Measurements from ENCODE around the gene PHLDA3. TPM values are rescaled to one million over a fixed set of nuclear protein-coding genes. Genes with fewer than 3 reads are reported as not detected.
"Not testable (repeated sequence)": the region's sequence is repeated elsewhere in the genome, so short reads cannot be mapped to it uniquely, and the experiment has no call there.

The PHLDA3 gene
- total RNA-seq, 1 experiment from 2014 or later, result 400 TPM

GRCh38 chr1:201490708-201491131 lies 21.7 kb upstream of the PHLDA3 start:
- DNase-seq (ENCODE audit: low spot score), result no peak
- in situ Hi-C loops (cut with HindIII; ENCODE audit: low sequenced_read_pairs), result no loop called here

- no peak for DNase-seq (ENCODE audit: low spot score)
- in situ Hi-C loops (cut with HindIII; ENCODE audit: low sequenced_read_pairs), result no loop called here
These were observed 20.8 kb upstream of the PHLDA3 start for GRCh38 chr1:201489643-201490261.

GRCh38 chr1:201488830-201489589 lies 20.0 kb upstream of the PHLDA3 start:
- no peak for DNase-seq (ENCODE audit: low spot score)
- in situ Hi-C loops (cut with HindIII; ENCODE audit: low sequenced_read_pairs), result no loop called here

- no peak for DNase-seq (ENCODE audit: low spot score)
- in situ Hi-C loops (cut with HindIII; ENCODE audit: low sequenced_read_pairs), result no loop called here
These were observed 18.8 kb upstream of the PHLDA3 start for GRCh38 chr1:201487742-201488141.

GRCh38 chr1:201486187-201486586 lies 17.2 kb upstream of the PHLDA3 start:
- DNase-seq (ENCODE audit: low spot score), result no peak
- in situ Hi-C loops (cut with HindIII; ENCODE audit: low sequenced_read_pairs), result no loop called here

GRCh38 chr1:201485184-201485774 lies 16.3 kb upstream of the PHLDA3 start:
- no peak for DNase-seq (ENCODE audit: low spot score)
- in situ Hi-C loops (cut with HindIII; ENCODE audit: low sequenced_read_pairs), result no loop called here

GRCh38 chr1:201483373-201483949 lies 14.5 kb upstream of the PHLDA3 start:
- in situ Hi-C loops (cut with HindIII; ENCODE audit: low sequenced_read_pairs), result no loop called here
- DNase-seq (ENCODE audit: low spot score), result no peak

GRCh38 chr1:201482755-201483154 lies 13.8 kb upstream of the PHLDA3 start:
- DNase-seq (ENCODE audit: low spot score), result no peak
- in situ Hi-C loops (cut with HindIII; ENCODE audit: low sequenced_read_pairs), result no loop called here

- in situ Hi-C loops (cut with HindIII; ENCODE audit: low sequenced_read_pairs), result no loop called here
- DNase-seq (ENCODE audit: low spot score), result peak; percentile 58
These were observed 12.9 kb upstream of the PHLDA3 start for GRCh38 chr1:201481761-201482493.

- no peak for DNase-seq (ENCODE audit: low spot score)
- in situ Hi-C loops (cut with HindIII; ENCODE audit: low sequenced_read_pairs), result no loop called here
These were observed 12.0 kb upstream of the PHLDA3 start for GRCh38 chr1:201481004-201481380.

GRCh38 chr1:201480231-201481003 lies 11.4 kb upstream of the PHLDA3 start:
- DNase-seq (ENCODE audit: low spot score), result no peak
- in situ Hi-C loops (cut with HindIII; ENCODE audit: low sequenced_read_pairs), result no loop called here

- in situ Hi-C loops (cut with HindIII; ENCODE audit: low sequenced_read_pairs), result loop anchor here (5.0 kb wide), 1 partner anchor 82 kb away; the partner anchor contains the start of gene LAD1
These were observed 10.3 kb upstream of the PHLDA3 start for GRCh38 chr1:201479201-201479730.

GRCh38 chr1:201478666-201479065 lies 9.7 kb upstream of the PHLDA3 start:
- in situ Hi-C loops (cut with HindIII; ENCODE audit: low sequenced_read_pairs), result loop anchor here (5.0 kb wide), 1 partner anchor 81 kb away; the partner anchor contains the start of gene LAD1

More at GRCh38 chr1:201479201-201479730, 10.3 kb upstream of the PHLDA3 start:
- no peak for DNase-seq (ENCODE audit: low spot score)

GRCh38 chr1:201476670-201477344 lies 7.8 kb upstream of the PHLDA3 start:
- in situ Hi-C loops (cut with HindIII; ENCODE audit: low sequenced_read_pairs), result loop anchor here (5.0 kb wide), 1 partner anchor 80 kb away; the partner anchor contains the start of gene LAD1

More at GRCh38 chr1:201478666-201479065, 9.7 kb upstream of the PHLDA3 start:
- not testable (repeated sequence) for DNase-seq (ENCODE audit: low spot score)

GRCh38 chr1:201475915-201476669 lies 7.1 kb upstream of the PHLDA3 start:
- in situ Hi-C loops (cut with HindIII; ENCODE audit: low sequenced_read_pairs), result loop anchor here (5.0 kb wide), 1 partner anchor 79 kb away; the partner anchor contains the start of gene LAD1
- DNase-seq (ENCODE audit: low spot score), result no peak

More at GRCh38 chr1:201476670-201477344, 7.8 kb upstream of the PHLDA3 start:
- DNase-seq (ENCODE audit: low spot score), result no peak

- in situ Hi-C loops (cut with HindIII; ENCODE audit: low sequenced_read_pairs), result loop anchor here (5.0 kb wide), 1 partner anchor 78 kb away; the partner anchor contains the start of gene LAD1
- DNase-seq (ENCODE audit: low spot score), result no peak
These were observed 6.1 kb upstream of the PHLDA3 start for GRCh38 chr1:201475130-201475529.

- in situ Hi-C loops (cut with HindIII; ENCODE audit: low sequenced_read_pairs), result no loop called here
- no peak for DNase-seq (ENCODE audit: low spot score)
These were observed 4.3 kb upstream of the PHLDA3 start for GRCh38 chr1:201473296-201473695.

All from G401 (cell line).